ENCODE measurements around the gene KDM7A. TPM values are rescaled to one million over a fixed set of nuclear protein-coding genes. Genes with fewer than 3 reads are reported as not detected.

Gene KDM7A
- total RNA-seq, 1 experiment from 2014 or later = 12.4 TPM

GRCh38 chr7:140137078-140137477, 39.7 kb downstream of the KDM7A start:
- CTCF ChIA-PET = interaction anchor here (1.7 kb wide), 1 partner anchor 9 kb away, joined by 3 read pairs; no protein-coding TSS in a partner anchor
- BruUV-seq (replicated peaks) = no TSS peak
- intact Hi-C loops (cut with micrococcal nuclease) = no loop called here

GRCh38 chr7:140136073-140136472, 40.7 kb downstream of the KDM7A start:
- ChIA-PET POLR2A (interaction anchor here (0.6 kb wide), 1 partner anchor 150 kb away, joined by 3 read pairs; no protein-coding TSS in a partner anchor), CTCF (no interaction called here)
- no TSS peak for BruUV-seq (replicated peaks)
- intact Hi-C loops (cut with micrococcal nuclease) = no loop called here
- H3K4me1 Mint-ChIP-seq (ENCODE audit: insufficient read depth, unreplicated experiment) = no peaks in the 10 kb centered on the region
- no peaks in the 10 kb centered on the region for H3K27me3 Mint-ChIP-seq (ENCODE audit: insufficient read depth, unreplicated experiment)
- no peak for TF ChIP-seq CTCF (IDR thresholded peaks at IDR 0.05; ENCODE audit: unreplicated experiment)
- H3K4me3 Mint-ChIP-seq (ENCODE audit: unreplicated experiment) = no peak overlapping the region
- H3K36me3 Mint-ChIP-seq (ENCODE audit: insufficient read depth, unreplicated experiment) = peaks cover 24% of the 10 kb centered on the region
- no peak for DNase-seq (ENCODE audit: unreplicated experiment)
- H3K9me3 Mint-ChIP-seq (ENCODE audit: unreplicated experiment) = no peaks in the 10 kb centered on the region
- no peak overlapping the region for H3K27ac Mint-ChIP-seq (ENCODE audit: low read depth, unreplicated experiment)

More at GRCh38 chr7:140137078-140137477, 39.7 kb downstream of the KDM7A start:
- H3K4me1 Mint-ChIP-seq (ENCODE audit: insufficient read depth, unreplicated experiment) = no peaks in the 10 kb centered on the region
- H3K4me3 Mint-ChIP-seq (ENCODE audit: unreplicated experiment) = no peak overlapping the region
- POLR2A ChIA-PET = interaction anchor here (0.7 kb wide), 1 partner anchor 22 kb away, joined by 3 read pairs; no protein-coding TSS in a partner anchor
- H3K9me3 Mint-ChIP-seq (ENCODE audit: unreplicated experiment) = no peaks in the 10 kb centered on the region
- TF ChIP-seq CTCF (IDR thresholded peaks at IDR 0.05; ENCODE audit: unreplicated experiment) = no peak
- H3K27me3 Mint-ChIP-seq (ENCODE audit: insufficient read depth, unreplicated experiment) = no peaks in the 10 kb centered on the region
- no peak for DNase-seq (ENCODE audit: unreplicated experiment)
- no peak overlapping the region for H3K27ac Mint-ChIP-seq (ENCODE audit: low read depth, unreplicated experiment)
- peaks cover 17% of the 10 kb centered on the region for H3K36me3 Mint-ChIP-seq (ENCODE audit: insufficient read depth, unreplicated experiment)

- Mint-ChIP-seq H3K27me3 (ENCODE audit: insufficient read depth, unreplicated experiment) (no peaks in the 10 kb centered on the region), H3K36me3 (ENCODE audit: insufficient read depth, unreplicated experiment) (peaks cover 35% of the 10 kb centered on the region), H3K4me3 (ENCODE audit: unreplicated experiment) (no peak overlapping the region), H3K27ac (ENCODE audit: low read depth, unreplicated experiment) (no peak overlapping the region), H3K4me1 (ENCODE audit: insufficient read depth, unreplicated experiment) (no peaks in the 10 kb centered on the region), H3K9me3 (ENCODE audit: unreplicated experiment) (no peaks in the 10 kb centered on the region)
- TF ChIP-seq CTCF (IDR thresholded peaks at IDR 0.05; ENCODE audit: unreplicated experiment) = no peak
- intact Hi-C loops (cut with micrococcal nuclease) = no loop called here
- CTCF ChIA-PET = interaction anchor here (0.7 to 1.0 kb wide), 2 partner anchors 9 to 11 kb away, joined by 3 read pairs; no protein-coding TSS in a partner anchor
- POLR2A ChIA-PET = no interaction called here
- no TSS peak for BruUV-seq (replicated peaks)
- DNase-seq (ENCODE audit: unreplicated experiment) = no peak
Measured at GRCh38 chr7:140134039-140134438, 42.7 kb downstream of the KDM7A start.

GRCh38 chr7:140127360-140128127, 49.2 kb downstream of the KDM7A start:
- intact Hi-C loops (cut with micrococcal nuclease) = no loop called here
- Mint-ChIP-seq H3K4me1 (ENCODE audit: insufficient read depth, unreplicated experiment) (no peaks in the 10 kb centered on the region), H3K27ac (ENCODE audit: low read depth, unreplicated experiment) (no peak overlapping the region), H3K9me3 (ENCODE audit: unreplicated experiment) (no peaks in the 10 kb centered on the region), H3K36me3 (ENCODE audit: insufficient read depth, unreplicated experiment) (peaks cover 47% of the 10 kb centered on the region), H3K27me3 (ENCODE audit: insufficient read depth, unreplicated experiment) (no peaks in the 10 kb centered on the region), H3K4me3 (ENCODE audit: unreplicated experiment) (no peak overlapping the region)
- no peak for DNase-seq (ENCODE audit: unreplicated experiment)
- no TSS peak for BruUV-seq (replicated peaks)
- ChIA-PET POLR2A (no interaction called here), CTCF (no interaction called here)
- TF ChIP-seq CTCF (IDR thresholded peaks at IDR 0.05; ENCODE audit: unreplicated experiment) = no peak

Measured in MCF 10A (cell line).